ENCODE results near the gene ADM2. TPM values are rescaled to one million over a fixed set of nuclear protein-coding genes. Genes with fewer than 3 reads are reported as not detected.

ADM2 gene
- total RNA-seq, 4 donors from 2014 or later, result under 0.01 to 1.9 (median 0.89) TPM

- intact Hi-C loops (cut with DNase I), result no loop called here
- WGBS, 2 donors, result 85% methylated on average over 11 of the region's 14 CpGs; no CpG with 5 or more reads in 1 of the 2 donors
Measured at GRCh38 chr22:50505276-50505775, 24.0 kb downstream of the ADM2 start.

GRCh38 chr22:50505776-50506610, 24.6 kb downstream of the ADM2 start:
- H3K9me3 ChIP-seq, result no peaks in the 10 kb centered on the region
- no peaks in the 10 kb centered on the region for H3K27me3 ChIP-seq
- peak overlapping the region in 3 of 4 donors; percentile 86 to 96 (median 93) for H3K4me3 ChIP-seq
- peaks cover 27 to 57% (median 38%) of the 10 kb centered on the region in 3 donors for H3K4me1 ChIP-seq
- no peak for DNase-seq
- peak overlapping the region in 2 of 4 donors; percentile 93 to 98 for H3K27ac ChIP-seq
- WGBS, 2 donors, result 88 to 95% methylated on average over 4 to 12 of the region's 41 CpGs
- peaks cover 7 to 50% (median 15%) of the 10 kb centered on the region in 3 donors for H3K36me3 ChIP-seq
- TF ChIP-seq CTCF (IDR thresholded peaks at IDR 0.05) (no peak), POLR2A (IDR thresholded peaks at IDR 0.05) (no peak)
- intact Hi-C loops (cut with DNase I), result no loop called here

More at GRCh38 chr22:50505276-50505775, 24.0 kb downstream of the ADM2 start:
- DNase-seq, result no peak
- H3K9me3 ChIP-seq, result no peaks in the 10 kb centered on the region
- H3K27me3 ChIP-seq, result no peaks in the 10 kb centered on the region
- peaks cover 7 to 43% (median 15%) of the 10 kb centered on the region in 3 donors for H3K36me3 ChIP-seq
- TF ChIP-seq POLR2A (IDR thresholded peaks at IDR 0.05) (no peak), CTCF (IDR thresholded peaks at IDR 0.05) (no peak)
- no peak overlapping the region for H3K4me3 ChIP-seq
- H3K4me1 ChIP-seq, result peaks cover 27 to 54% (median 38%) of the 10 kb centered on the region in 3 donors
- H3K27ac ChIP-seq, result peak overlapping the region in 1 of 4 donors; percentile 57

- Histone ChIP-seq H3K27ac (peak overlapping the region; percentile 84 to 99 (median 96)), H3K36me3 (peaks cover 7 to 55% (median 15%) of the 10 kb centered on the region in 3 donors), H3K4me1 (peaks cover 27 to 58% (median 38%) of the 10 kb centered on the region in 3 donors), H3K4me3 (peak overlapping the region; percentile 64 to 96 (median 90)), H3K9me3 (no peaks in the 10 kb centered on the region), H3K27me3 (no peaks in the 10 kb centered on the region)
- no peak for TF ChIP-seq POLR2A (IDR thresholded peaks at IDR 0.05)
- TF ChIP-seq CTCF (IDR thresholded peaks at IDR 0.05), result no peak
- DNase-seq, result no peak
- intact Hi-C loops (cut with DNase I), result no loop called here
- 0 to 15% methylated on average over 2 to 15 of the region's 21 CpGs for WGBS, 2 donors
Measured at GRCh38 chr22:50506611-50507420, 25.5 kb downstream of the ADM2 start.

- H3K27ac ChIP-seq, result peak within 1 kb of the TSS; percentile 95 to 99 (median 97)
- H3K4me3 ChIP-seq, result peak within 1 kb of the TSS; percentile 88 to 97 (median 94)
- peaks cover 27 to 62% (median 38%) of the 10 kb centered on the region in 3 donors for H3K4me1 ChIP-seq
- DNase-seq, result no peak
- no peaks in the 10 kb centered on the region for H3K9me3 ChIP-seq
- TF ChIP-seq CTCF (IDR thresholded peaks at IDR 0.05) (no peak), POLR2A (IDR thresholded peaks at IDR 0.05) (peak in 2 of 4 donors; percentile 30 to 60)
- intact Hi-C loops (cut with DNase I), result no loop called here
- peaks cover 7 to 56% (median 15%) of the 10 kb centered on the region in 3 donors for H3K36me3 ChIP-seq
- no peaks in the 10 kb centered on the region for H3K27me3 ChIP-seq
- WGBS, 2 donors, result 2% methylated on average over 16 of the region's 62 CpGs; no CpG with 5 or more reads in 1 of the 2 donors
Measured at GRCh38 chr22:50507421-50507990, 26.2 kb downstream of the ADM2 start, which contains the start of gene LMF2. LMF2 (minus strand) TSS chr22:50507702; CDS start chr22:50507675, 27 bp downstream.
